Heart left ventricle (tissue), 16 donors: ENCODE results near the gene HIGD1C. TPM values are rescaled to one million over a fixed set of nuclear protein-coding genes. Genes with fewer than 3 reads are reported as not detected.
"Not testable (repeated sequence)": the region's sequence is repeated elsewhere in the genome, so short reads cannot be mapped to it uniquely, and the experiment has no call there.

Experiments used
- ATAC-seq, 4 donors: fragments of 200-7000 bp; cut with Tn5 transposase; one replicate each; pipeline ENCODE4 v1.9.1; 2020 to 2022; ENCODE audit warnings: moderate library complexity in 4 of 4, mild to moderate bottlenecking in 3 of 4, moderate number of reproducible peaks in 1 of 4
- DNase-seq, 5 donors: peaks; one replicate each; pipeline ENCODE4 v3.0.0-alpha.2; 2020
- H3K27ac ChIP-seq, 12 donors: fragments of 200-600 bp; sonication (generic) in 4 of 12; one replicate each; pipeline versions ENCODE4 v1.5.0 to v1.8.0; 2016 to 2022; ENCODE audit warnings: mild to moderate bottlenecking in 2 of 12
- H3K27me3 ChIP-seq, 9 donors: fragments of 200-600 bp; sonication (generic) in 2 of 9; one replicate each; pipeline versions ENCODE4 v1.5.1 to v1.8.0; 2016 to 2022; ENCODE audit warnings: mild to moderate bottlenecking in 3 of 9
- H3K36me3 ChIP-seq, 9 donors: fragments of 200-600 bp; sonication (generic) in 2 of 9; one replicate each; pipeline versions ENCODE4 v1.5.0 to v1.8.0; 2018 to 2022; ENCODE audit warnings: mild to moderate bottlenecking in 2 of 9
- H3K4me1 ChIP-seq, 12 donors: fragments of 200-600 bp; sonication (generic) in 4 of 12; one replicate each; pipeline versions ENCODE4 v1.5.0 to v1.8.0; 2016 to 2022; ENCODE audit warnings: mild to moderate bottlenecking in 3 of 12
- H3K4me3 ChIP-seq, 12 donors: fragments of 200-600 bp; sonication (generic) in 4 of 12; one replicate each; pipeline versions ENCODE4 v1.5.0 to v1.8.0; 2017 to 2022; ENCODE audit warnings: mild to moderate bottlenecking in 9 of 12, moderate library complexity in 4 of 12
- H3K9me3 ChIP-seq, 12 donors: fragments of 200-600 bp; sonication (generic) in 4 of 12; one replicate each; pipeline versions ENCODE4 v1.5.0 to v1.8.0; 2016 to 2022; ENCODE audit warnings: mild to moderate bottlenecking in 1 of 12
- CTCF ChIP-seq, 12 donors: fragments of 200-600 bp; sonication (generic) in 4 of 12; IDR thresholded peaks; one replicate each; pipeline versions ENCODE4 v1.5.0 to v1.8.0; 2018 to 2022; ENCODE audit warnings: antibody characterized with exemption in 12 of 12, mild to moderate bottlenecking in 5 of 12
- POLR2A ChIP-seq, 2 donors: fragments of 450-650 bp; IDR thresholded peaks; one replicate each; pipeline ENCODE4 v1.6.1; 2017; ENCODE audit warnings: antibody characterized with exemption in 2 of 2, mild to moderate bottlenecking in 2 of 2, moderate library complexity in 2 of 2
- WGBS, 4 donors: extraction: QIAGEN DNeasy Blood & Tissue Kit in 2 of 4; methylation state at CpG; one replicate each; pipeline versions ENCODE4 v1.1.5 to v1.1.7; 2013 to 2018; 5-methylcytosine and 5-hydroxymethylcytosine counted together
- intact Hi-C, 10 donors: fragments of 100-400 bp; cut with DNase I; formaldehyde crosslinking; loops; one replicate each; pipeline versions ENCODE4 v1.11.1 to v1.14.2; 2022
- polyA plus RNA-seq, 2 donors: library from polyadenylated mRNA; stranded (reverse); fragments of 200-250 nt; gene quantifications; one replicate each; pipeline ENCODE4 v1.2.3, GENCODE V29; 2013
- total RNA-seq, 9 donors: library from RNA; depleted of rRNA in 2 of 9; stranded (reverse); fragments of >200 nt in 2 of 9; fragmentation: NEBNext Ultra II Directional in 3 of 9; extraction: Animal tissue kit (Norgen Biotek cat#: 25700) in 3 of 9; gene quantifications; one replicate each; pipeline versions ENCODE4 v1.1.0 to v1.2.4, GENCODE V29; 2016 to 2023
- donor health status: ischemic (EF 13 %, LVEDD 7.1; RV severe dilation, severe dysfunction).
- donor health status: healthy with polysubstance abuse.
- donor health status: DM: no; HTN: yes; CAD: no.
- donor health status: DM: no; HTN: no; CAD: no.
- donor health status: ischemic (EF 25% LVEDD 6.9; RV normal size, moderate dysfunction).
- donor health status: ischemic (EF 25% LVEDD 5.7; RV mildly dilated, moderate dysfunction).
- donor health status: healthy.
- donor health status: DM: yes; HTN: yes; CAD: no.
- donor health status: ischemic (EF 35%, LVEDD 5.7; RV mildly dilated, moderate dysfunction).
- donor health status: nonischemic (EF 11% LVEDD 7.7; RV severe dilation, severe dysfunction).
- donor health status: DM: yes; HTN: yes; CAD: no.
- donor health status: PGD.
- donor health status: ischemic (EF 29% LVEDD 5.4; RV normal size, mild dysfunction).
- donor health status: nonischemic (EF 23%, LVEDD 6.1; RV moderate dilation, normal function).

Gene HIGD1C
- total and polyA plus RNA-seq, 11 donors, result not detected

GRCh38 chr12:50949801-50950302, 2.5 kb upstream of the HIGD1C start:
- 90 to 99% (median 98%) methylated on average over 4 of the region's 4 CpGs for WGBS, 4 donors
- Histone ChIP-seq H3K4me3 (no peak overlapping the region), H3K36me3 (peaks cover 0 to 3% (median 0%) of the 10 kb centered on the region in 9 donors), H3K4me1 (peaks cover 0 to 6% (median 0%) of the 10 kb centered on the region in 12 donors), H3K27ac (no peak overlapping the region), H3K9me3 (no peaks in the 10 kb centered on the region), H3K27me3 (no peaks in the 10 kb centered on the region)
- TF ChIP-seq CTCF (IDR thresholded peaks at IDR 0.05) (no peak), POLR2A (IDR thresholded peaks at IDR 0.05) (no peak)
- intact Hi-C loops, result loop anchor here in 1 of 10 donors (10.0 kb wide), 1 partner anchor 105 kb away; the partner anchor contains the start of gene TMPRSS12
- DNase-seq (no peak), ATAC-seq (no peak)

- no peaks in the 10 kb centered on the region for H3K9me3 ChIP-seq
- ATAC-seq (no peak), DNase-seq (no peak)
- intact Hi-C loops, result loop anchor here in 1 of 10 donors (10.0 kb wide), 1 partner anchor 106 kb away; the partner anchor contains the start of gene TMPRSS12
- WGBS, 4 donors, result 83 to 95% (median 92%) methylated on average over 2 of the region's 2 CpGs
- H3K27ac ChIP-seq, result no peak overlapping the region
- no peak overlapping the region for H3K4me3 ChIP-seq
- peaks cover 0 to 6% (median 0%) of the 10 kb centered on the region in 12 donors for H3K4me1 ChIP-seq
- TF ChIP-seq CTCF (IDR thresholded peaks at IDR 0.05) (no peak), POLR2A (IDR thresholded peaks at IDR 0.05) (no peak)
- H3K27me3 ChIP-seq, result no peaks in the 10 kb centered on the region
- H3K36me3 ChIP-seq, result peaks cover 0 to 3% (median 0%) of the 10 kb centered on the region in 9 donors
Observed at GRCh38 chr12:50951112-50951511, 1.2 kb upstream of the HIGD1C start.

GRCh38 chr12:50953047-50953446, 703 bp downstream of the HIGD1C start:
- H3K9me3 ChIP-seq, result no peaks in the 10 kb centered on the region
- DNase-seq (no peak), ATAC-seq (no peak)
- peaks cover 0 to 3% (median 0%) of the 10 kb centered on the region in 12 donors for H3K4me1 ChIP-seq
- TF ChIP-seq CTCF (IDR thresholded peaks at IDR 0.05) (no peak), POLR2A (IDR thresholded peaks at IDR 0.05) (no peak)
- WGBS, 4 donors, result 85 to 95% (median 90%) methylated on average over 7 of the region's 7 CpGs
- no peak overlapping the region for H3K4me3 ChIP-seq
- no peaks in the 10 kb centered on the region for H3K27me3 ChIP-seq
- intact Hi-C loops, result loop anchor here in 1 of 10 donors (10.0 kb wide), 1 partner anchor 108 kb away; the partner anchor contains the start of gene TMPRSS12
- peaks cover 0 to 3% (median 0%) of the 10 kb centered on the region in 9 donors for H3K36me3 ChIP-seq
- H3K27ac ChIP-seq, result no peak overlapping the region

- not testable (repeated sequence) for H3K9me3 ChIP-seq
- WGBS, 4 donors, result 70 to 88% (median 78%) methylated on average over 2 of the region's 2 CpGs
Observed at GRCh38 chr12:50954789-50955188, 2.4 kb downstream of the HIGD1C start.

More at GRCh38 chr12:50954789-50955188, 2.4 kb downstream of the HIGD1C start:
- DNase-seq, ATAC-seq, H3K4me3 ChIP-seq, H3K27ac ChIP-seq, H3K4me1 ChIP-seq, H3K36me3 ChIP-seq, H3K27me3 ChIP-seq: not testable (repeated sequence)
- intact Hi-C loops, result loop anchor here in 1 of 10 donors (10.0 kb wide), 1 partner anchor 110 kb away; the partner anchor contains the start of gene TMPRSS12
